Endothelial cell of umbilical vein (primary cell): ENCODE measurements around the gene CEP78. TPM values are rescaled to one million over a fixed set of nuclear protein-coding genes. Genes with fewer than 3 reads are reported as not detected.

Experiments
- BruUV-seq: library from RNA; stranded (reverse); fragments of 400-500 nt; replicated peaks from 2 replicates; lab custom pipeline; 2021; lab: Mats Ljungman, UMichigan
- CTCF ChIA-PET: fragments of 300-600, 350-600 bp; sonication (Branson Sonifier 250); formaldehyde crosslinking; loops from one replicate; lab custom pipeline; 2021; ENCODE audit warnings: antibody characterized with exemption, inconsistent platforms; lab: Charles Lee
- POLR2A ChIA-PET: fragments of 300-600, 350-600 bp; sonication (Branson Sonifier 250); formaldehyde crosslinking; loops from one replicate; lab custom pipeline; 2021; ENCODE audit warnings: antibody characterized with exemption, inconsistent platforms; lab: Charles Lee
- DNase-seq: peaks from one replicate; pipeline ENCODE4 v3.0.0-alpha.2; 2011; ENCODE audit warnings: low read depth, low spot score
- FAIRE-seq: peaks from 2 replicates; lab custom pipeline; 2011; peaks lifted over from hg19 to GRCh38; lab: Jason Lieb, UNC
- H2AFZ ChIP-seq: 2 replicates; pipeline ENCODE4 v1.6.0; 2012; ENCODE audit warnings: low read depth, low read length, control low read depth, inconsistent platforms
- H3K27ac ChIP-seq: 2 replicates; pipeline ENCODE4 v1.5.1; 2011; ENCODE audit warnings: low read depth, mild to moderate bottlenecking, control low read depth, low read length, moderate library complexity; ENCODE audit not compliant: insufficient read depth
- H3K27me3 ChIP-seq, 2 experiments: 2 replicates each; pipeline versions ENCODE4 v1.6.0 to v1.6.1; 2011; ENCODE audit warnings: low read length in 2 of 2, mixed read lengths in 1 of 2; ENCODE audit not compliant: control insufficient read depth in 2 of 2, insufficient read depth in 2 of 2
- H3K36me3 ChIP-seq, 2 experiments: 2 replicates in 1 of 2; 3 replicates in 1 of 2; pipeline ENCODE4 v1.5.1; 2011; ENCODE audit warnings: low read length in 2 of 2, mild to moderate bottlenecking in 1 of 2, moderate library complexity in 1 of 2; ENCODE audit not compliant: control insufficient read depth in 2 of 2, insufficient read depth in 2 of 2; ENCODE audit errors: extremely low read depth in 1 of 2
- H3K4me1 ChIP-seq: 3 replicates; pipeline ENCODE4 v1.5.1; 2011; ENCODE audit warnings: mild to moderate bottlenecking, low read length; ENCODE audit not compliant: control insufficient read depth, insufficient read depth; ENCODE audit errors: extremely low read depth
- H3K4me2 ChIP-seq: 2 replicates; pipeline ENCODE4 v1.6.1; 2011; ENCODE audit warnings: low read length, control low read depth, mixed read lengths; ENCODE audit not compliant: insufficient read depth
- H3K4me3 ChIP-seq, 3 experiments: fragments of 200-600 bp in 1 of 3; sonication (generic), shearing (Covaris generic) in 1 of 3; replicated peaks in 1 of 3; 2 replicates each; pipeline ENCODE4 v1.5.1; 2011 to 2016; ENCODE audit warnings: control low read depth in 3 of 3, low read length in 3 of 3, mild to moderate bottlenecking in 2 of 3, inconsistent platforms in 1 of 3, low read depth in 1 of 3, moderate library complexity in 1 of 3; ENCODE audit not compliant: insufficient read depth in 1 of 3
- H3K79me2 ChIP-seq: 2 replicates; pipeline ENCODE4 v1.6.0; 2012; ENCODE audit warnings: low read length, inconsistent platforms; ENCODE audit not compliant: control insufficient read depth, insufficient read depth
- H3K9ac ChIP-seq: replicated peaks from 2 replicates; pipeline ENCODE3; 2011; ENCODE audit warnings: low read length, control low read depth; ENCODE audit not compliant: insufficient read depth; ENCODE audit errors: extremely low read depth
- H3K9me1 ChIP-seq: replicated peaks from 3 replicates; pipeline ENCODE4 v1.6.0; 2011; ENCODE audit warnings: mild to moderate bottlenecking, low read length; ENCODE audit not compliant: control insufficient read depth, insufficient read depth; ENCODE audit errors: extremely low read depth
- H3K9me3 ChIP-seq: replicated peaks from 2 replicates; pipeline ENCODE4 v1.5.1; 2012; ENCODE audit warnings: low read length, inconsistent platforms; ENCODE audit not compliant: control insufficient read depth, insufficient read depth
- H4K20me1 ChIP-seq: replicated peaks from 2 replicates; pipeline ENCODE3; 2011; ENCODE audit warnings: mild to moderate bottlenecking, low read length; ENCODE audit not compliant: control insufficient read depth, insufficient read depth; ENCODE audit errors: extremely low read depth
- EZH2 ChIP-seq: IDR thresholded peaks from 2 replicates; pipeline ENCODE4 v1.6.1; 2012; ENCODE audit warnings: borderline replicate concordance, low read depth, mild to moderate bottlenecking, moderate library complexity, low read length, inconsistent platforms; ENCODE audit not compliant: severe bottlenecking
- FOS ChIP-seq: IDR thresholded peaks from 2 replicates; pipeline ENCODE4 v1.6.1; 2011; ENCODE audit warnings: mild to moderate bottlenecking, low read length, moderate library complexity, borderline replicate concordance; ENCODE audit not compliant: insufficient read depth
- GATA2 ChIP-seq: IDR thresholded peaks from 2 replicates; pipeline ENCODE4 v1.7.0; 2011; ENCODE audit warnings: low read depth, mild to moderate bottlenecking, moderate library complexity, mixed read lengths, low read length; ENCODE audit not compliant: insufficient read length, insufficient read depth
- JUN ChIP-seq: IDR thresholded peaks from 2 replicates; pipeline ENCODE4 v1.6.1; 2011; ENCODE audit warnings: borderline replicate concordance, low read depth; ENCODE audit not compliant: insufficient read length, insufficient read depth
- MYC ChIP-seq: IDR thresholded peaks from one replicate; pipeline ENCODE4 v1.6.1; 2011; ENCODE audit warnings: mild to moderate bottlenecking, low read depth, low read length
- POLR2A ChIP-seq: IDR thresholded peaks from 2 replicates; pipeline ENCODE4 v1.6.1; 2012; ENCODE audit warnings: low read depth, mild to moderate bottlenecking, control low read depth, low read length
- POLR2AphosphoS5 ChIP-seq: IDR thresholded peaks from 2 replicates; pipeline ENCODE4 v1.6.1; 2012; ENCODE audit warnings: low read depth, mild to moderate bottlenecking, control low read depth, low read length, moderate library complexity; ENCODE audit not compliant: insufficient read depth
- dilution Hi-C: fragments of 300-500 bp; cut with MboI; formaldehyde crosslinking; loops from one replicate; pipeline ENCODE4 v1.15.0; 2019; ENCODE audit warnings: low sequenced_read_pairs; ENCODE audit not compliant: extremely low pct_ligation_motif_present
- intact Hi-C: fragments of 100-400 bp; cut with micrococcal nuclease; formaldehyde crosslinking; loops from one replicate; pipeline ENCODE4 v1.10.0; 2022
- polyA plus RNA-seq, 4 experiments: library from polyadenylated mRNA; depleted of rRNA in 3 of 4; stranded (reverse) in 3 of 4; unstranded in 1 of 4; fragments of >200 nt; gene quantifications; 2 replicates each; pipeline versions ENCODE4 v1.2.1 to v1.2.3, GENCODE V29; 2011 to 2012; ENCODE audit warnings: missing spikeins in 1 of 4
- total RNA-seq: library from RNA; stranded (reverse); gene quantifications from 2 replicates; pipeline ENCODE4 v1.2.3, GENCODE V29; 2021
- TF ChIP-seq, protein P1 (sequence below): IDR thresholded peaks from 2 replicates; pipeline ENCODE4 v1.6.1; 2011; ENCODE audit not compliant: insufficient read depth, insufficient read length
- TF ChIP-seq, protein P2 (sequence below), 2 donors: IDR thresholded peaks; 1 replicate in 1 of 2; 2 replicates in 1 of 2; pipeline ENCODE4 v1.5.1; 2011; ENCODE audit warnings: low read length in 2 of 2, mild to moderate bottlenecking in 2 of 2, moderate library complexity in 2 of 2, control low read depth in 1 of 2, inconsistent platforms in 1 of 2, low read depth in 1 of 2; ENCODE audit not compliant: insufficient read depth in 1 of 2; ENCODE audit errors: extremely low read depth in 1 of 2

The CEP78 gene
- total and polyA plus RNA-seq, 2 donors (not counting 3 experiments of a cell fraction or from before 2014, with no cell fraction given) = 6.5 to 35.9 TPM

DNA sequence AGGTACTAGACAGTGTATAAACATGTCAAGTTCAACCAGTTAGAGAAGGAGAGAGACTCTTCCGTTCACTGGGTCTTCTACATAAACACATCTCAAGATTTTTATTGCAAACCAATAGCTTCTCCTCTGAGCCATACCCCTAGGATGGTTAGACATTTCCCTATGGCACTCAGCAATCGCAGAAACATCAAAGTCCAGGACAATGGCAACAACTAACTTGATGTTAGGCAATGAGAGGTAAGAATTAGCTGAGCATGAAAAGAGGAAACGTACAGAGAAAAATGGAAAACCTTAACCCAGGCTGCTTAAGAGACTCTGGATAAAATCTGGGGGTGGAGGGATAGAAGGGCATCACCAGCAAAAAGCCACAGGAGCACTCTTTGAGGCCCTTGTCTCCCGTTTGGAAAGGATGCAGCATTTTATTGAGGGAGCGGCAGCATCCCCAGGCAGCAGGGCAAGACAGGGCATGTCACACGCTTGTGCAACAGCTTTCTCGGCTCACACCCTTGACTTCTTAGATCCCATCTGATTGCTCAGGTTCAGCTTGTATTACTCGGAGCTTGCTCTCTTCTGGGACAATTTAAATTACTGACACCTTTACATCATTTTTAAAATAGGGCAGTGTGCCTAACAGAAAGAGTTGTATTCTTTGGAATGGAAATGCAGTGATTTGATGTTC lies 52.5 kb downstream of the CEP78 start:
- no peak overlapping the region for H3K4me2 ChIP-seq
- no TSS peak for BruUV-seq
- dilution Hi-C loops (no loop called here), intact Hi-C loops (no loop called here)
- CTCF ChIA-PET = no interaction called here
- H3K9ac ChIP-seq = no peak overlapping the region
- no peak overlapping the region for H2AFZ ChIP-seq
- FAIRE-seq (no peak), DNase-seq (no peak)
- no peaks in the 10 kb centered on the region for H3K79me2 ChIP-seq
- no peaks in the 10 kb centered on the region for H3K36me3 ChIP-seq
- peaks cover 0 to 8% of the 10 kb centered on the region in 2 experiments for H3K27me3 ChIP-seq
- H3K4me1 ChIP-seq = no peaks in the 10 kb centered on the region
- TF ChIP-seq GATA2 (no peak), JUN (no peak), MYC (no peak), POLR2AphosphoS5 (no peak), POLR2A (no peak), FOS (no peak), EZH2 (no peak)
- TF ChIP-seq, protein P1, sequence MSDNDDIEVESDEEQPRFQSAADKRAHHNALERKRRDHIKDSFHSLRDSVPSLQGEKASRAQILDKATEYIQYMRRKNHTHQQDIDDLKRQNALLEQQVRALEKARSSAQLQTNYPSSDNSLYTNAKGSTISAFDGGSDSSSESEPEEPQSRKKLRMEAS = no peak
- TF ChIP-seq, protein P2, sequence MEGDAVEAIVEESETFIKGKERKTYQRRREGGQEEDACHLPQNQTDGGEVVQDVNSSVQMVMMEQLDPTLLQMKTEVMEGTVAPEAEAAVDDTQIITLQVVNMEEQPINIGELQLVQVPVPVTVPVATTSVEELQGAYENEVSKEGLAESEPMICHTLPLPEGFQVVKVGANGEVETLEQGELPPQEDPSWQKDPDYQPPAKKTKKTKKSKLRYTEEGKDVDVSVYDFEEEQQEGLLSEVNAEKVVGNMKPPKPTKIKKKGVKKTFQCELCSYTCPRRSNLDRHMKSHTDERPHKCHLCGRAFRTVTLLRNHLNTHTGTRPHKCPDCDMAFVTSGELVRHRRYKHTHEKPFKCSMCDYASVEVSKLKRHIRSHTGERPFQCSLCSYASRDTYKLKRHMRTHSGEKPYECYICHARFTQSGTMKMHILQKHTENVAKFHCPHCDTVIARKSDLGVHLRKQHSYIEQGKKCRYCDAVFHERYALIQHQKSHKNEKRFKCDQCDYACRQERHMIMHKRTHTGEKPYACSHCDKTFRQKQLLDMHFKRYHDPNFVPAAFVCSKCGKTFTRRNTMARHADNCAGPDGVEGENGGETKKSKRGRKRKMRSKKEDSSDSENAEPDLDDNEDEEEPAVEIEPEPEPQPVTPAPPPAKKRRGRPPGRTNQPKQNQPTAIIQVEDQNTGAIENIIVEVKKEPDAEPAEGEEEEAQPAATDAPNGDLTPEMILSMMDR (IDR thresholded peaks at IDR 0.05; ENCODE audit: extremely low read depth in 1 of 2, insufficient read depth in 1 of 2, low read depth in 1 of 2, low read length in 2 of 2) = no peak
- POLR2A ChIA-PET = no interaction called here
- H3K9me1 ChIP-seq = no peaks in the 10 kb centered on the region
- H3K27ac ChIP-seq = no peak overlapping the region
- no peaks in the 10 kb centered on the region for H3K9me3 ChIP-seq
- H4K20me1 ChIP-seq = no peaks in the 10 kb centered on the region
- H3K4me3 ChIP-seq = no peak overlapping the region
